ENCODE measurements around the gene C6orf47. TPM values are rescaled to one million over a fixed set of nuclear protein-coding genes. Genes with fewer than 3 reads are reported as not detected.
A peak's percentile ranks its signal among the peaks of the same experiment; 100 is the strongest.

The C6orf47 gene
- total and polyA plus RNA-seq, 2 of the 13 experiments (the other 11 are each of a cell fraction or from before 2014, with no cell fraction given), result 1.7 to 18.1 TPM

- TF ChIP-seq PCBP2 (optimal IDR thresholded peaks at IDR 0.05; ENCODE audit: low read depth, low read length, poor library complexity, severe bottlenecking) (no peak), ZNF225 (CRISPR knock-in tag; IDR thresholded peaks at IDR 0.05) (peak; percentile 17; the same call in 1 of the 2 replicates), ARNT (IDR thresholded peaks at IDR 0.05) (no peak), ZBTB7A (CRISPR knock-in tag; IDR thresholded peaks at IDR 0.05) (peak; percentile 84), ZNF781 (CRISPR knock-in tag; IDR thresholded peaks at IDR 0.05; ENCODE audit: borderline replicate concordance, not compliant biosample characterization) (peak; percentile 96), ESRRA (CRISPR knock-in tag; IDR thresholded peaks at IDR 0.05; ENCODE audit: low read depth) (peak; percentile 76), HES4 (CRISPR knock-in tag; IDR thresholded peaks at IDR 0.05; ENCODE audit: borderline replicate concordance) (no peak), KLF9 (CRISPR knock-in tag; IDR thresholded peaks at IDR 0.05; ENCODE audit: low read depth) (peak; percentile 93), ATF7 (IDR thresholded peaks at IDR 0.05) (peak; percentile 31), ATF7 (CRISPR knock-in tag; IDR thresholded peaks at IDR 0.05) (peak; percentile 42; the same call in 1 of the 2 replicates), ZNF740 (CRISPR knock-in tag; IDR thresholded peaks at IDR 0.05) (peak; percentile 91), NFIC (IDR thresholded peaks at IDR 0.05; ENCODE audit: low read length) (no peak), RBM22 (optimal IDR thresholded peaks at IDR 0.05; ENCODE audit: low read length) (peak; percentile 16), MTERF4 (CRISPR knock-in tag; IDR thresholded peaks at IDR 0.05) (0 out of 2 replicates have a peak, but pooled peaks have one; percentile 25), ZFP1 (CRISPR knock-in tag; IDR thresholded peaks at IDR 0.05) (peak; percentile 90; the same call in 1 of the 2 replicates), HIC2 (CRISPR knock-in tag; IDR thresholded peaks at IDR 0.05; ENCODE audit: low read depth) (peak; percentile 53; the same call in 1 of the 2 replicates), ZNF644 (CRISPR knock-in tag; IDR thresholded peaks at IDR 0.05; ENCODE audit: low read depth) (peak; percentile 47; the same call in 1 of the 2 replicates), HDAC2 (CRISPR knock-in tag; IDR thresholded peaks at IDR 0.05) (peak; percentile 96), HNRNPL (IDR thresholded peaks at IDR 0.05; ENCODE audit: low read depth, low read length) (no peak), MED13 (CRISPR knock-in tag; IDR thresholded peaks at IDR 0.05) (peak; percentile 87), FOXA3 (CRISPR knock-in tag; IDR thresholded peaks at IDR 0.05) (peak; percentile 92), ZNF747 (CRISPR knock-in tag; IDR thresholded peaks at IDR 0.05; ENCODE audit: borderline replicate concordance) (peak; percentile 92), ZBTB44 (CRISPR knock-in tag; IDR thresholded peaks at IDR 0.05) (no peak)
These were observed 5.0 kb downstream of the C6orf47 start, which contains the start of gene APOM (continued) for GRCh38 chr6:31655349-31656237.

Measured in HepG2 (cell line).